OCI-LY1 (cell line): ENCODE data around the gene PRKG1.

ENCODE experiments used
- H2AFZ ChIP-seq: fragments of 200-600 bp; sonication (generic), shearing (Covaris generic); 2 replicates; pipeline ENCODE4 v1.6.0; 2014; ENCODE audit warnings: antibody characterized with exemption, mild to moderate bottlenecking, low read length
- H3F3A ChIP-seq: fragments of 200-600 bp; sonication (generic), shearing (Covaris generic); 2 replicates; pipeline ENCODE4 v1.6.0; 2014; ENCODE audit warnings: mild to moderate bottlenecking, antibody characterized with exemption, low read length, moderate library complexity; ENCODE audit not compliant: insufficient read depth
- H3K27ac ChIP-seq: fragments of 200-600 bp; sonication (generic); 2 replicates; pipeline ENCODE4 v1.5.1; 2014; ENCODE audit warnings: low read length, mixed run types, mild to moderate bottlenecking, low read depth; ENCODE audit not compliant: poor library complexity, severe bottlenecking
- H3K27me3 ChIP-seq: fragments of 200-600 bp; sonication (generic); 2 replicates; pipeline ENCODE4 v1.6.0; 2014; ENCODE audit warnings: antibody characterized with exemption, mild to moderate bottlenecking, low read length, moderate library complexity; ENCODE audit not compliant: insufficient read depth
- H3K36me3 ChIP-seq: fragments of 200-600 bp; sonication (generic); 2 replicates; pipeline ENCODE4 v1.6.1; 2014; ENCODE audit warnings: mild to moderate bottlenecking, antibody characterized with exemption, low read length, moderate library complexity, mixed read lengths; ENCODE audit not compliant: insufficient read depth
- H3K4me1 ChIP-seq: fragments of 200-600 bp; sonication (generic); 2 replicates; pipeline ENCODE4 v1.5.1; 2014; ENCODE audit warnings: mild to moderate bottlenecking, low read length, moderate library complexity; ENCODE audit not compliant: insufficient read depth, severe bottlenecking
- H3K4me2 ChIP-seq: fragments of 200-600 bp; sonication (generic), shearing (Covaris generic); 2 replicates; pipeline ENCODE4 v1.6.1; 2014; ENCODE audit warnings: low read length
- H3K4me3 ChIP-seq: fragments of 200-600 bp; sonication (generic); 2 replicates; pipeline ENCODE4 v1.5.1; 2014; ENCODE audit warnings: low read length, low read depth, mild to moderate bottlenecking, mixed read lengths; ENCODE audit not compliant: poor library complexity, severe bottlenecking
- H3K79me2 ChIP-seq: fragments of 200-600 bp; shearing (Covaris generic); 2 replicates; pipeline ENCODE4 v1.6.1; 2016; ENCODE audit warnings: mixed run types, low read length, mixed read lengths; ENCODE audit not compliant: insufficient read depth
- H3K9ac ChIP-seq: fragments of 200-600 bp; sonication (generic), shearing (Covaris generic); 2 replicates; pipeline ENCODE4 v1.6.1; 2014; ENCODE audit warnings: mild to moderate bottlenecking, low read length, mixed read lengths
- H3K9me2 ChIP-seq: fragments of 200-600 bp; sonication (generic), shearing (Covaris generic); 2 replicates; pipeline ENCODE4 v1.6.1; 2014; ENCODE audit warnings: low read depth, mild to moderate bottlenecking, low read length, mixed read lengths
- H3K9me3 ChIP-seq: fragments of 200-600 bp; shearing (Covaris generic); 2 replicates; pipeline ENCODE4 v1.6.1; 2014; ENCODE audit warnings: low read length, mixed read lengths
- H4K20me1 ChIP-seq: fragments of 200-600 bp; sonication (generic), shearing (Covaris generic); 2 replicates; pipeline ENCODE4 v1.6.0; 2016; ENCODE audit warnings: mild to moderate bottlenecking, low read length; ENCODE audit not compliant: insufficient read depth
- CTCF ChIP-seq: fragments of 200-600 bp; sonication (generic), shearing (Covaris generic); IDR thresholded peaks from 2 replicates; pipeline ENCODE4 v1.5.1; 2017; ENCODE audit warnings: mild to moderate bottlenecking, antibody characterized with exemption, low read length, moderate library complexity, mixed read lengths
- EZH2 ChIP-seq: fragments of 200-600 bp; sonication (generic), shearing (Covaris generic); IDR thresholded peaks from 2 replicates; pipeline ENCODE4 v1.8.0; 2017; ENCODE audit warnings: borderline replicate concordance, mixed run types, mild to moderate bottlenecking, antibody characterized with exemption, low read length, moderate library complexity, mixed read lengths

PRKG1 gene

GRCh38 chr10:52027055-52027705, 952.9 kb downstream of the PRKG1 start:
- Histone ChIP-seq H3K9me2 (no peaks in the 10 kb centered on the region), H3K27ac (no peak overlapping the region), H3K4me3 (no peak overlapping the region), H3F3A (no peaks in the 10 kb centered on the region), H3K79me2 (no peaks in the 10 kb centered on the region), H3K36me3 (no peaks in the 10 kb centered on the region), H3K4me2 (no peak overlapping the region), H2AFZ (no peak overlapping the region), H3K4me1 (no peaks in the 10 kb centered on the region), H4K20me1 (no peaks in the 10 kb centered on the region), H3K27me3 (no peaks in the 10 kb centered on the region), H3K9ac (no peak overlapping the region), H3K9me3 (no peaks in the 10 kb centered on the region)
- no peak for TF ChIP-seq CTCF
- TF ChIP-seq EZH2: no peak

- H3K79me2 ChIP-seq: no peaks in the 10 kb centered on the region
- H3K36me3 ChIP-seq: no peaks in the 10 kb centered on the region
- TF ChIP-seq EZH2: no peak
- no peak for TF ChIP-seq CTCF
These were observed 954.2 kb downstream of the PRKG1 start for GRCh38 chr10:52028523-52028858.

DNA sequence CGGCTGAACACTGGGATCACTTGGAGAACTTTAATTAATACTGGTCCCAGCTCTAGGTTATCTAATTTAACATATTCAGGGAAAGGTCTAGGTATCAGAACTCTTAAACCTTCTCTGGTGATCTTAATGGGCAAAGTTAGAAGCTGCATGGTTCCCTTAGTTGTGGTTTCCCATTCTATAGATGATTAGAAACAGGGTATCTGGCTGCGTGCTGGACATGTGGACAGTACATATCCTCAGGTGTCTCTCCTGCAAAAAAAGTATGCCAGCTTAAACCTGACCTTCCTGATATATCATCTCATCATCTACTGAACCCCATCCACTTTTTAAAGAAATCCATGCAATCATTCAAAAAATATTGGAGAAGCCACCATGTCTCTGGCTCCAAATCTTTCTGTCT, 955.3 kb downstream of the PRKG1 start:
- Histone ChIP-seq H3K36me3 (no peaks in the 10 kb centered on the region), H3K27me3 (no peaks in the 10 kb centered on the region), H2AFZ (no peak overlapping the region), H3K4me2 (no peak overlapping the region), H3F3A (no peaks in the 10 kb centered on the region), H3K79me2 (no peaks in the 10 kb centered on the region), H3K9me2 (no peaks in the 10 kb centered on the region), H3K9ac (no peak overlapping the region), H3K4me1 (no peaks in the 10 kb centered on the region), H3K27ac (no peak overlapping the region), H3K4me3 (no peak overlapping the region), H3K9me3 (no peaks in the 10 kb centered on the region), H4K20me1 (no peaks in the 10 kb centered on the region)
- TF ChIP-seq EZH2: no peak
- no peak for TF ChIP-seq CTCF

More at GRCh38 chr10:52028523-52028858, 954.2 kb downstream of the PRKG1 start:
- Histone ChIP-seq H4K20me1 (no peaks in the 10 kb centered on the region), H3K27ac (no peak overlapping the region), H3K4me1 (no peaks in the 10 kb centered on the region), H3K9me3 (no peaks in the 10 kb centered on the region), H3F3A (no peaks in the 10 kb centered on the region), H3K9ac (no peak overlapping the region), H3K9me2 (no peaks in the 10 kb centered on the region), H3K27me3 (no peaks in the 10 kb centered on the region), H3K4me2 (no peak overlapping the region), H2AFZ (no peak overlapping the region), H3K4me3 (no peak overlapping the region)
